ENCODE measurements around the gene LDB2.

LDB2 gene

GRCh38 chr4:16467061-16467460, 431.4 kb downstream of the LDB2 start:
- FAIRE-seq, result no peak
- DNase-seq (ENCODE audit: extremely low spot score, insufficient read length, low read depth), result no peak

GRCh38 chr4:16466581-16466980, 431.9 kb downstream of the LDB2 start:
- no peak for FAIRE-seq
- no peak for DNase-seq (ENCODE audit: extremely low spot score, insufficient read length, low read depth)

- DNase-seq (ENCODE audit: extremely low spot score, insufficient read length, low read depth) (no peak), FAIRE-seq (no peak)
These were observed 433.8 kb downstream of the LDB2 start for GRCh38 chr4:16464651-16465050.

GRCh38 chr4:16462656-16463055, 435.8 kb downstream of the LDB2 start:
- FAIRE-seq (no peak), DNase-seq (ENCODE audit: extremely low spot score, insufficient read length, low read depth) (no peak)

GRCh38 chr4:16461362-16461761, 437.1 kb downstream of the LDB2 start:
- DNase-seq (ENCODE audit: extremely low spot score, insufficient read length, low read depth) (no peak), FAIRE-seq (no peak)

- DNase-seq (ENCODE audit: extremely low spot score, insufficient read length, low read depth) (no peak), FAIRE-seq (no peak)
These were observed 440.5 kb downstream of the LDB2 start for GRCh38 chr4:16457944-16458343.
